Lower lobe of right lung (tissue), 2 donors: ENCODE results near the gene ARHGEF11. TPM values are rescaled to one million over a fixed set of nuclear protein-coding genes. Genes with fewer than 3 reads are reported as not detected.

Experiments used
- ATAC-seq, 2 donors: fragments of 200-7000 bp; cut with Tn5 transposase; one replicate each; pipeline ENCODE4 v1.9.1; 2020 to 2022; ENCODE audit warnings: mild to moderate bottlenecking in 2 of 2, moderate library complexity in 2 of 2
- DNase-seq: peaks from one replicate; pipeline ENCODE4 v3.0.0-alpha.2; 2020
- H3K27ac ChIP-seq: fragments of 200-600 bp; one replicate; pipeline ENCODE4 v1.8.0; 2022
- H3K27me3 ChIP-seq: fragments of 200-600 bp; one replicate; pipeline ENCODE4 v1.8.0; 2022; ENCODE audit warnings: low read depth
- H3K36me3 ChIP-seq: fragments of 200-600 bp; one replicate; pipeline ENCODE4 v1.8.0; 2022; ENCODE audit warnings: mild to moderate bottlenecking
- H3K4me1 ChIP-seq: fragments of 200-600 bp; one replicate; pipeline ENCODE4 v1.8.0; 2022
- H3K4me3 ChIP-seq: fragments of 200-600 bp; one replicate; pipeline ENCODE4 v1.8.0; 2022; ENCODE audit warnings: mild to moderate bottlenecking
- H3K9me3 ChIP-seq: fragments of 200-600 bp; one replicate; pipeline ENCODE4 v1.8.0; 2022
- intact Hi-C: fragments of 100-400 bp; cut with DNase I; formaldehyde crosslinking; loops from one replicate; pipeline ENCODE4 v1.11.0; 2022
- total RNA-seq: library from RNA; stranded (reverse); fragmentation: NEBNext Ultra II Directional; extraction: Animal tissue kit (Norgen Biotek cat#: 25700); gene quantifications from one replicate; pipeline ENCODE4 v1.2.1, GENCODE V29; 2021
- TF ChIP-seq, protein P1 (sequence below): fragments of 200-600 bp; IDR thresholded peaks from one replicate; pipeline ENCODE4 v1.8.0; 2022; ENCODE audit warnings: antibody characterized with exemption, mild to moderate bottlenecking
- donor health status: DM: no; HTN: yes; CAD: no; lungs with severe emphysema.

The ARHGEF11 gene
- total RNA-seq, 1 donor from 2014 or later = 54.5 TPM

DNA sequence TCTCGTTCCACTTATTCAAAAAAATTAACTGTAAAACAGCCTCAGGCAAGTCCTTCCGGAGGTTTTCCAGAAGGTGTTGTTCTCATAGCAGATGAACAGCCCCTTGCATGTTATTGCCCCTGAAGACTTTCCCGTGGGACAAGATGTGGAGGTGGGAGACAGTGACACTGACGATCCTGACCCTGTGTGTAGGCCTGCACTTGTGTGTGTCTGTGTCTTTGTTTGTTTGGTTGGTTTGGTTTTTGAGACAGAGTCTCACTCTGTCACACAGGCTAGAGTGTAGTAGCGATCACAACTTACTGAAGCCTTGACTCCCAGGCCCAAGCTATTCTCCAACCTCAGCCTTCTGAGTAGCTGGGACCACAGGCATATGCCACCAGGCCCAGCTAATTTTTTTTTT, 41.5 kb upstream of the ARHGEF11 start:
- Histone ChIP-seq H3K9me3 (no peaks in the 10 kb centered on the region), H3K27me3 (no peaks in the 10 kb centered on the region), H3K36me3 (no peaks in the 10 kb centered on the region), H3K27ac (no peak overlapping the region), H3K4me3 (no peak overlapping the region), H3K4me1 (no peaks in the 10 kb centered on the region)
- intact Hi-C loops = loop anchor here (5.0 kb wide), 1 partner anchor 70 kb away; no protein-coding TSS in a partner anchor
- TF ChIP-seq, protein P1, sequence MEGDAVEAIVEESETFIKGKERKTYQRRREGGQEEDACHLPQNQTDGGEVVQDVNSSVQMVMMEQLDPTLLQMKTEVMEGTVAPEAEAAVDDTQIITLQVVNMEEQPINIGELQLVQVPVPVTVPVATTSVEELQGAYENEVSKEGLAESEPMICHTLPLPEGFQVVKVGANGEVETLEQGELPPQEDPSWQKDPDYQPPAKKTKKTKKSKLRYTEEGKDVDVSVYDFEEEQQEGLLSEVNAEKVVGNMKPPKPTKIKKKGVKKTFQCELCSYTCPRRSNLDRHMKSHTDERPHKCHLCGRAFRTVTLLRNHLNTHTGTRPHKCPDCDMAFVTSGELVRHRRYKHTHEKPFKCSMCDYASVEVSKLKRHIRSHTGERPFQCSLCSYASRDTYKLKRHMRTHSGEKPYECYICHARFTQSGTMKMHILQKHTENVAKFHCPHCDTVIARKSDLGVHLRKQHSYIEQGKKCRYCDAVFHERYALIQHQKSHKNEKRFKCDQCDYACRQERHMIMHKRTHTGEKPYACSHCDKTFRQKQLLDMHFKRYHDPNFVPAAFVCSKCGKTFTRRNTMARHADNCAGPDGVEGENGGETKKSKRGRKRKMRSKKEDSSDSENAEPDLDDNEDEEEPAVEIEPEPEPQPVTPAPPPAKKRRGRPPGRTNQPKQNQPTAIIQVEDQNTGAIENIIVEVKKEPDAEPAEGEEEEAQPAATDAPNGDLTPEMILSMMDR = no peak
- DNase-seq = no peak
- ATAC-seq = no peak

DNA sequence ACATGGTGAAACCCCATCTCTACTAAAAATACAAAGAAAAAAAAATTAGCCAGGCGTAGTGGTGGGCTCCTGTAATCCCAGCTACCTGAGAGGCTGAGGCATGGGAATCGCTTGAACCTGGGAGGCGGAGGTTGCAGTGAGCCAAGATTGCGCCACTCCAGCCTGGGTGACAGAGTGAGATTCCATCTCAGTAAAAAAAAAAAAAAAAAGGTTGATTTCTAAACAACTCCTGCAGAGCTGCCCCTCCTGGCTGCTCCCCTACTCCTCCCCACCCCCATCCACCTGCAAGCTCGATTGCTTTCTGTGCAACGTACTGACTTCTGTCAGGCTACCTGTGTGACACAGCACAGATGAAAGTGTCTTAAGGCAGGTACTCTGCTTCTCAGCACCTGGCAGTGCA, 40.8 kb upstream of the ARHGEF11 start:
- no peak overlapping the region for H3K4me3 ChIP-seq
- intact Hi-C loops = loop anchor here (5.0 kb wide), 1 partner anchor 71 kb away; no protein-coding TSS in a partner anchor
- DNase-seq = no peak
- TF ChIP-seq, protein P1 = no peak
- H3K27ac ChIP-seq = no peak overlapping the region
- no peaks in the 10 kb centered on the region for H3K4me1 ChIP-seq
- no peaks in the 10 kb centered on the region for H3K9me3 ChIP-seq
- no peaks in the 10 kb centered on the region for H3K36me3 ChIP-seq
- no peak for ATAC-seq
- no peaks in the 10 kb centered on the region for H3K27me3 ChIP-seq

DNA sequence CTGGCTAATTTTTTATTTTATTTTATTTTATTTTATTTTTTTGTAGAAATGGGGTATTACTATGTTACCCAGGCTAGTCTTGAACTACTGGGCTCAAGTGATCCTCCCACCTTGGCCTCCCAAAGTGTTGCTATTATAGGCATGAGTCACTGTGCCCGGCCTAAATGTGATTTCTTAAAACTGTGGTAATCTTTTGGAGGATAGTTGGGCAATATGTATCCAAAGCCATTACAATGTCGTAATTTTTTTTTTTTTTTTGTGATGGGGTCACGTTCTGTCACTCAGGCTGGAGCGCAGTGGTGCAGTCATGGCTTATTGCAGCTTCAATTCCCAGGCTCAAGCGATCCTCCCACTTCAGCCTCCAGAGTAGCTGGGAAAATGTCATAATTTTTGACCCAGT, 39.9 kb upstream of the ARHGEF11 start:
- TF ChIP-seq, protein P1 = no peak
- peak in 1 of 2 donors; percentile 34 for ATAC-seq
- Histone ChIP-seq H3K9me3 (no peaks in the 10 kb centered on the region), H3K4me1 (no peaks in the 10 kb centered on the region), H3K36me3 (no peaks in the 10 kb centered on the region), H3K27ac (no peak overlapping the region), H3K27me3 (no peaks in the 10 kb centered on the region), H3K4me3 (no peak overlapping the region)
- intact Hi-C loops = loop anchor here (5.0 kb wide), 1 partner anchor 72 kb away; no protein-coding TSS in a partner anchor
- DNase-seq = no peak

DNA sequence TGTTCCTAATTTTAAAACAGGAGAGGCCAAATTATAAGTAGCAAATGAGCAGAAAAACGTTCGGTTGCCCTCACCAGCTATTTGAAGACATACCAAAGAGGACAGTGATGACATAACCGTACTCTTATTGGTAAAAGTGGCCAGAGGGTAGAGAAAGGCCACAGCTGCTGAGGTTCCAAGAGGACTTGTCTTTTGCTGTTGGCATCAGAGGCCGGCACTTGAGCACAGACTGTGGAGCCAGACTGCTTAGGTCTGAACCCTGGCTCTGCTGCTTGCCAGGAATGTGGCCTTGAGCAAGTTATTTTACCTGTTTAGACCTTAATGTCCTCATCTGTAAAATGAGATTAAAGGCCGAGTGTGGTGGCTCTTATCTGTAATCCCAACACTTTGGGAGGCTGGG, 39.2 kb upstream of the ARHGEF11 start:
- no peak for DNase-seq

DNA sequence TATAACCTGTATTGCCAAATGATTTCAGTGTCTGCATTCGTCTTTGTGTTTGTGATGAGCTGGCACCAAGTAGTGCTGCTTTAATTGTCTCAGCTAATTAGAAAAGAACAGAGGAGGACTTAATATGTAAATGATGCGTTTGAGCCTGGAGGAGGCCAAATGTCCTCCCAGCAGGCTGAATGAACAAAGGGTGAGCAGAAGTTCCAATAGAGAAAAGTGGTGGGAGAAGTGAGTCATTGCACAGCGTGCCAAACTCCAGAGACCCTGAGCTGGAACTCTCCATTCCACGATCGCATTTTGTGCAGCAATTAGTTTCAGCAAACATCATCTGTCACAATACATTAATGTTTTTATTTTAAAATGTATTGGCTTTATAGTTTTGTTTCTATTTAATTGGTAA, 36.2 kb upstream of the ARHGEF11 start:
- TF ChIP-seq, protein P1 = no peak
- DNase-seq (no peak), ATAC-seq (no peak)

More for the DNA sequence above, 39.2 kb upstream of the ARHGEF11 start:
- Histone ChIP-seq H3K4me1 (no peaks in the 10 kb centered on the region), H3K27ac (no peak overlapping the region), H3K27me3 (no peaks in the 10 kb centered on the region), H3K36me3 (no peaks in the 10 kb centered on the region), H3K9me3 (no peaks in the 10 kb centered on the region), H3K4me3 (no peak overlapping the region)
- TF ChIP-seq, protein P1 = no peak
- intact Hi-C loops = loop anchor here (5.0 kb wide), 1 partner anchor 73 kb away; no protein-coding TSS in a partner anchor
- ATAC-seq = no peak

More for the DNA sequence above, 36.2 kb upstream of the ARHGEF11 start:
- no peaks in the 10 kb centered on the region for H3K4me1 ChIP-seq
- intact Hi-C loops = no loop called here
- H3K27ac ChIP-seq = no peak overlapping the region
- no peak overlapping the region for H3K4me3 ChIP-seq
- H3K27me3 ChIP-seq = no peaks in the 10 kb centered on the region
- no peaks in the 10 kb centered on the region for H3K9me3 ChIP-seq
- no peaks in the 10 kb centered on the region for H3K36me3 ChIP-seq
